ENCODE data around the gene ZNF148. TPM values are rescaled to one million over a fixed set of nuclear protein-coding genes. Genes with fewer than 3 reads are reported as not detected.

Gene ZNF148
- polyA plus RNA-seq, 3 donors, result 6.5 to 48.4 (median 34.1) TPM

GRCh38 chr3:125240496-125240895 lies 134.6 kb downstream of the ZNF148 start:
- no peak for TF ChIP-seq CTCF (IDR thresholded peaks at IDR 0.05)
- no CpG with 5 or more reads among the region's 4 CpGs for WGBS (ENCODE audit: insufficient coverage)
- H3K9me3 ChIP-seq (replicated peaks in 1 of 2; ENCODE audit: control insufficient read depth in 1 of 2, insufficient read depth in 1 of 2, low read length in 2 of 2), result no peaks in the 10 kb centered on the region
- no peaks in the 10 kb centered on the region for H3K9me3 Mint-ChIP-seq
- H3K4me1 ChIP-seq (ENCODE audit: control insufficient read depth in 1 of 2, insufficient read depth in 2 of 2, low read length in 2 of 2), result peaks cover 17 to 35% of the 10 kb centered on the region in 2 donors
- H3K4me3 Mint-ChIP-seq, result peak overlapping the region in 1 of 2 donors; percentile 27
- no peak overlapping the region for H3K4me2 ChIP-seq (replicated peaks; ENCODE audit: extremely low read depth, low read length, poor library complexity, severe bottlenecking)
- no peak overlapping the region for H2AFZ ChIP-seq (ENCODE audit: insufficient read depth, low read depth, low read length, poor library complexity, severe bottlenecking)
- H3K9ac ChIP-seq (ENCODE audit: insufficient read depth, low read length, poor library complexity, severe bottlenecking), result peak overlapping the region; percentile 10
- peaks cover 72% of the 10 kb centered on the region for H4K20me1 ChIP-seq (ENCODE audit: insufficient read depth, low read length)
- peaks cover 2 to 12% of the 10 kb centered on the region in 2 donors for H3K36me3 ChIP-seq (replicated peaks in 1 of 2; ENCODE audit: control insufficient read depth in 1 of 2, insufficient read depth in 2 of 2, low read length in 2 of 2)
- H3K4me1 Mint-ChIP-seq, result peaks cover 39% of the 10 kb centered on the region
- H3K4me3 ChIP-seq (replicated peaks in 1 of 3; ENCODE audit: low read depth in 2 of 3, low read length in 3 of 3), result no peak overlapping the region
- H3K27ac ChIP-seq (ENCODE audit: low read depth in 1 of 2, low read length in 2 of 2), result no peak overlapping the region
- intact Hi-C loops (cut with micrococcal nuclease), result no loop called here
- H3K36me3 Mint-ChIP-seq, result peaks cover 44 to 56% of the 10 kb centered on the region in 2 donors
- DNase-seq, result no peak
- peaks cover 0 to 6% (median 0%) of the 10 kb centered on the region in 3 donors for H3K27me3 Mint-ChIP-seq (ENCODE audit: low read depth in 3 of 3)
- H3K79me2 ChIP-seq (ENCODE audit: insufficient read depth, low read length), result no peaks in the 10 kb centered on the region
- no peak overlapping the region for H3K27ac Mint-ChIP-seq
- H3K27me3 ChIP-seq (ENCODE audit: control insufficient read depth in 2 of 2, insufficient read depth in 2 of 2, low read length in 2 of 2), result no peaks in the 10 kb centered on the region

- 100% methylated on average over 1 of the region's 3 CpGs for WGBS (ENCODE audit: insufficient coverage)
- no peak overlapping the region for H3K4me3 ChIP-seq (replicated peaks in 1 of 3; ENCODE audit: low read depth in 2 of 3, low read length in 3 of 3)
- no peaks in the 10 kb centered on the region for H3K79me2 ChIP-seq (ENCODE audit: insufficient read depth, low read length)
- H3K9ac ChIP-seq (ENCODE audit: insufficient read depth, low read length, poor library complexity, severe bottlenecking), result no peak overlapping the region
- Mint-ChIP-seq H3K4me3 (no peak overlapping the region), H3K36me3 (peaks cover 35 to 46% of the 10 kb centered on the region in 2 donors), H3K27ac (no peak overlapping the region), H3K4me1 (peaks cover 39% of the 10 kb centered on the region), H3K27me3 (ENCODE audit: low read depth in 3 of 3) (peaks cover 0 to 3% (median 0%) of the 10 kb centered on the region in 3 donors), H3K9me3 (no peaks in the 10 kb centered on the region)
- no peaks in the 10 kb centered on the region for H3K9me3 ChIP-seq (replicated peaks in 1 of 2; ENCODE audit: control insufficient read depth in 1 of 2, insufficient read depth in 1 of 2, low read length in 2 of 2)
- intact Hi-C loops (cut with micrococcal nuclease), result no loop called here
- H3K36me3 ChIP-seq (replicated peaks in 1 of 2; ENCODE audit: control insufficient read depth in 1 of 2, insufficient read depth in 2 of 2, low read length in 2 of 2), result peaks cover 2 to 15% of the 10 kb centered on the region in 2 donors
- no peak for DNase-seq
- no peak overlapping the region for H2AFZ ChIP-seq (ENCODE audit: insufficient read depth, low read depth, low read length, poor library complexity, severe bottlenecking)
- H3K27me3 ChIP-seq (ENCODE audit: control insufficient read depth in 2 of 2, insufficient read depth in 2 of 2, low read length in 2 of 2), result no peaks in the 10 kb centered on the region
- no peak overlapping the region for H3K4me2 ChIP-seq (replicated peaks; ENCODE audit: extremely low read depth, low read length, poor library complexity, severe bottlenecking)
- peaks cover 17 to 35% of the 10 kb centered on the region in 2 donors for H3K4me1 ChIP-seq (ENCODE audit: control insufficient read depth in 1 of 2, insufficient read depth in 2 of 2, low read length in 2 of 2)
- H3K27ac ChIP-seq (ENCODE audit: low read depth in 1 of 2, low read length in 2 of 2), result no peak overlapping the region
- no peak for TF ChIP-seq CTCF (IDR thresholded peaks at IDR 0.05)
- peaks cover 67% of the 10 kb centered on the region for H4K20me1 ChIP-seq (ENCODE audit: insufficient read depth, low read length)
Observed at GRCh38 chr3:125239266-125239665, 135.9 kb downstream of the ZNF148 start.
